HCT116 (cell line): ENCODE data around the gene TTC23. TPM values are rescaled to one million over a fixed set of nuclear protein-coding genes. Genes with fewer than 3 reads are reported as not detected.

ENCODE experiments used
- CBX3 ChIP-seq: IDR thresholded peaks from 2 replicates; pipeline ENCODE4 v1.6.1; 2012; ENCODE audit warnings: low read depth
- EGR1 ChIP-seq: IDR thresholded peaks from 2 replicates; pipeline ENCODE4 v1.6.1; 2012; ENCODE audit warnings: low read depth
- EZH2 ChIP-seq: fragments of 200-600 bp; sonication (generic); IDR thresholded peaks from 2 replicates; pipeline ENCODE4 v1.6.1; 2017; ENCODE audit warnings: antibody characterized with exemption, mixed run types
- EZH2phosphoT487 ChIP-seq: fragments of 200-600 bp; IDR thresholded peaks from 2 replicates; pipeline ENCODE4 v1.6.1; 2018; ENCODE audit warnings: antibody characterized with exemption, borderline replicate concordance
- JUND ChIP-seq: IDR thresholded peaks from 2 replicates; pipeline ENCODE4 v1.6.1; 2012
- POLR2A ChIP-seq: IDR thresholded peaks from 2 replicates; pipeline ENCODE4 v1.7.0; 2011; ENCODE audit warnings: borderline replicate concordance; ENCODE audit not compliant: insufficient read depth, insufficient read length; ENCODE audit errors: extremely low read depth
- RAD21 ChIP-seq: IDR thresholded peaks from 2 replicates; pipeline ENCODE4 v1.6.1; 2012; ENCODE audit warnings: low read depth, mild to moderate bottlenecking
- SP1 ChIP-seq: IDR thresholded peaks from 2 replicates; pipeline ENCODE4 v1.6.1; 2012; ENCODE audit warnings: low read depth
- YY1 ChIP-seq: IDR thresholded peaks from 2 replicates; pipeline ENCODE4 v1.6.1; 2011; ENCODE audit warnings: low read length, low read depth, moderate library complexity, mild to moderate bottlenecking; ENCODE audit not compliant: insufficient replicate concordance; ENCODE audit errors: extremely low read depth
- ZNF274 ChIP-seq: fragments of 200-500 bp; sonication (Bioruptor generic); IDR thresholded peaks from 2 replicates; pipeline ENCODE4 v1.6.1; 2014; ENCODE audit warnings: mild to moderate bottlenecking, low read depth, low read length, inconsistent platforms
- total RNA-seq: library from RNA; stranded (reverse); gene quantifications from one replicate; pipeline ENCODE4 v1.2.1, GENCODE V29; 2021; ENCODE audit not compliant: unreplicated experiment
- TF ChIP-seq, protein P1 (sequence below): IDR thresholded peaks from 2 replicates; pipeline ENCODE4 v1.6.1; 2011; ENCODE audit warnings: mild to moderate bottlenecking, low read length, moderate library complexity; ENCODE audit not compliant: insufficient replicate concordance; ENCODE audit errors: extremely low read depth

Gene TTC23
- total RNA-seq, 1 experiment from 2014 or later: 10.2 TPM

DNA sequence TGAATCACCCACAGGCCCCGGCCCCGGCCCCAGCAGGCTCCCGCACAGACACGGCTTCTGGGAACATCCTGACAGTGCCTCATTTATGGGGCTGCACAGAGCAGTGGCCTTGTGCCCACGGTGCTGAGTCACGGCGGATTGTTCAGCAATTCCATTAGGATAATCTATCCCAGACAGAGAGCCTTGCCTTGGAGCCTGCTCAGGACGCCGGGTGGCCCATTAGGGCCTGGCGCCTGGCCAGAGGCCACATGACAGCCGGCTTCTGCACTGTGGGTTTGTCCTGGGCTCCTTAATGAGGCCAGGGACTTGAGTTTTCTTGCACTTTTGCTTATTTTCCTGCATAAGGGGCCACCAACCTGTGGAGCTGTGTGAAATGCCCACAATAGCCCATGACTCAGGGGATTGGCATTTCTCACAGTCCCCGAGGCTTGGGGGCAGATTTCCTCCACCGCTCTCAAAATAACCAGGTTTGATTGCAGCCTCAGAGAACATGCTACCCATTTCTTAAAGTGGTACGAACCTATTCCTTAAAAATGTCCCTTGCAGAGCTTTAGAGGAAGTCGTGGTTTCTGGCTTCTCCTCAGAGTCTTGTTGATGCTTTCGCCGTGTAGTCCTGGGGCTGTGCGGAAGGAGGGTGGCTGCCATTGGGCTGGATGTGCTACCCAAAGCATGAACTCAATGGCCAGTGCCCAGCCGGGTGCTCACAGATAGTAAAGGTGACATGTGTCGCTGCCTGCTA lies 125.5 kb downstream of the TTC23 start (continued):
- TF ChIP-seq, protein P1, sequence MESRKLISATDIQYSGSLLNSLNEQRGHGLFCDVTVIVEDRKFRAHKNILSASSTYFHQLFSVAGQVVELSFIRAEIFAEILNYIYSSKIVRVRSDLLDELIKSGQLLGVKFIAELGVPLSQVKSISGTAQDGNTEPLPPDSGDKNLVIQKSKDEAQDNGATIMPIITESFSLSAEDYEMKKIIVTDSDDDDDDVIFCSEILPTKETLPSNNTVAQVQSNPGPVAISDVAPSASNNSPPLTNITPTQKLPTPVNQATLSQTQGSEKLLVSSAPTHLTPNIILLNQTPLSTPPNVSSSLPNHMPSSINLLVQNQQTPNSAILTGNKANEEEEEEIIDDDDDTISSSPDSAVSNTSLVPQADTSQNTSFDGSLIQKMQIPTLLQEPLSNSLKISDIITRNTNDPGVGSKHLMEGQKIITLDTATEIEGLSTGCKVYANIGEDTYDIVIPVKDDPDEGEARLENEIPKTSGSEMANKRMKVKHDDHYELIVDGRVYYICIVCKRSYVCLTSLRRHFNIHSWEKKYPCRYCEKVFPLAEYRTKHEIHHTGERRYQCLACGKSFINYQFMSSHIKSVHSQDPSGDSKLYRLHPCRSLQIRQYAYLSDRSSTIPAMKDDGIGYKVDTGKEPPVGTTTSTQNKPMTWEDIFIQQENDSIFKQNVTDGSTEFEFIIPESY: no peak
- TF ChIP-seq POLR2A (no peak), CBX3 (0 out of 2 replicates have a peak, but pooled peaks have one; percentile 54), YY1 (no peak), EGR1 (no peak), SP1 (peak; percentile 81), ZNF274 (no peak), JUND (peak; percentile 88), RAD21 (no peak; the same call in 1 of the 2 replicates), EZH2 (no peak), EZH2phosphoT487 (no peak)
- TF ChIP-seq, all 23 proteins: peak for 9
